ENCODE measurements around the gene STEAP4. TPM values are rescaled to one million over a fixed set of nuclear protein-coding genes. Genes with fewer than 3 reads are reported as not detected.

STEAP4 gene
- total RNA-seq, 1 experiment from 2014 or later: not detected

DNA sequence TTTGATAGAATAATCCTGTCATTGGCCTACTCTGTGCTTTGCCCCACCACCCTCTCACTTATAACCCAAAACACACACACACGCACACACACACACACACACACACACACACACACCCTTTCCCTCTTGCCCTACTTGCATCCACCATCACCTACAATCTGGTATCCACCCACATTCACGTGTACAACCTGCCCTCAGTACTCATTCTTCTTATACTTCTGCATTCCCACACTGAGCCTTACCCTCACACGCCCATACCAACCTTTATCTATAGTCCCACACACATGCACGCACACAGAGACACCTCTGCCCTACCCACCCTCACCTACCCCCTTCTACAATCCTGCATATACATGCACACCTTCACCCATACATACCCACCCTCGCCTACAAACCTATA is 76.0 kb downstream of the STEAP4 start:
- WGBS (ENCODE audit: extremely low coverage, insufficient read length, low lambda C conversion rate): 100% methylated on average over 2 of the region's 5 CpGs
- no peaks in the 10 kb centered on the region for H3K79me2 ChIP-seq (ENCODE audit: insufficient read depth, low read length)
- no peak overlapping the region for H4K5ac ChIP-seq (ENCODE audit: insufficient read length, low read depth, low read length)
- H3K36me3 Mint-ChIP-seq (ENCODE audit: insufficient read depth in 1 of 3, low read depth in 3 of 3): no peaks in the 10 kb centered on the region
- H3K4me1 Mint-ChIP-seq: peaks cover 3% of the 10 kb centered on the region in 2 experiments; a peak in 3 of 4 replicates
- H3K27me3 Mint-ChIP-seq (ENCODE audit: low read depth): no peaks in the 10 kb centered on the region
- no peak overlapping the region for H3K4ac ChIP-seq (ENCODE audit: low read depth, low read length)
- no peak overlapping the region for H2BK20ac ChIP-seq (ENCODE audit: low read depth, low read length, poor library complexity, severe bottlenecking)
- DNase-seq: no peak
- no peak overlapping the region for H4K91ac ChIP-seq (ENCODE audit: insufficient read length, low read depth, low read length)
- no peaks in the 10 kb centered on the region for H3K23me2 ChIP-seq (ENCODE audit: insufficient read length, low read depth, low read length, poor library complexity, severe bottlenecking)
- H3K14ac ChIP-seq (ENCODE audit: insufficient read depth, low read length): no peak overlapping the region
- H3K9me3 Mint-ChIP-seq: no peaks in the 10 kb centered on the region
- H3T11ph ChIP-seq (ENCODE audit: low read length): no peak overlapping the region
- H2BK12ac ChIP-seq (ENCODE audit: insufficient read length, low read depth, low read length): no peak overlapping the region
- H2BK15ac ChIP-seq (ENCODE audit: low read depth, low read length): no peak overlapping the region
- H3K9me3 ChIP-seq (ENCODE audit: control insufficient read depth, low read depth, low read length): no peaks in the 10 kb centered on the region
- H3K27ac ChIP-seq (ENCODE audit: insufficient read length, low read depth, low read length): no peak overlapping the region
- no peak overlapping the region for H3K27ac Mint-ChIP-seq
- H3K27me3 ChIP-seq (ENCODE audit: insufficient read depth, low read length): no peaks in the 10 kb centered on the region
- H3K23ac ChIP-seq (ENCODE audit: insufficient read length, low read depth, low read length): no peak overlapping the region
- H4K8ac ChIP-seq (replicated peaks; ENCODE audit: insufficient read length, low read depth, low read length): no peak overlapping the region
- H3K56ac ChIP-seq (ENCODE audit: insufficient read length, low read depth, low read length): no peak overlapping the region
- no peak overlapping the region for H3K4me3 Mint-ChIP-seq
- no peaks in the 10 kb centered on the region for H4K20me1 ChIP-seq (ENCODE audit: control insufficient read depth, insufficient read depth, insufficient read length)
- no peaks in the 10 kb centered on the region for H3K79me1 ChIP-seq (ENCODE audit: insufficient read depth, low read depth, low read length, poor library complexity, severe bottlenecking)
- no peak for TF ChIP-seq CTCF (conservative IDR thresholded peaks at IDR 0.05)
- no peak overlapping the region for H3K9ac ChIP-seq (ENCODE audit: extremely low read depth, insufficient read length, low read length)
- no peak overlapping the region for H2AK5ac ChIP-seq (ENCODE audit: insufficient read length, low read length)
- no peak overlapping the region for H3K4me2 ChIP-seq (ENCODE audit: insufficient read depth, insufficient read length, low read length)
- H2AFZ ChIP-seq (ENCODE audit: low read length): no peak overlapping the region
- H3K4me1 ChIP-seq (ENCODE audit: insufficient read depth, low read length): no peaks in the 10 kb centered on the region
- H2BK5ac ChIP-seq (ENCODE audit: insufficient read length, low read length): no peak overlapping the region
- H3K18ac ChIP-seq (ENCODE audit: insufficient read length, low read depth, low read length): no peak overlapping the region
- no peak overlapping the region for H2BK120ac ChIP-seq (ENCODE audit: low read depth, low read length, poor library complexity, severe bottlenecking)
